Stimulated activated effector memory CD8-positive, alpha-beta T cell treated with anti-CD3 and anti-CD28 coated beads, Interleukin-12 subunit alpha, Interleukin-12 subunit beta, amount 100 ng/mL, for 72 hours (primary cell): Measurements from ENCODE around the gene SP6.

Source experiments
- ATAC-seq: fragments of 150-1000 bp; cut with Tn5 transposase; 2 replicates; pipeline ENCODE4 v1.10.0; 2021
- DNase-seq, 2 donors: peaks; one replicate each; pipeline ENCODE4 v3.0.0; 2021 to 2022; ENCODE audit warnings: low spot score in 2 of 2
- H3K27ac Mint-ChIP-seq: one replicate; pipeline ENCODE4 v1.8.0; 2022; ENCODE audit warnings: mild to moderate bottlenecking, mixed read lengths
- H3K36me3 Mint-ChIP-seq: one replicate; pipeline ENCODE4 v1.8.0; 2022; ENCODE audit warnings: mild to moderate bottlenecking, mixed read lengths
- H3K4me1 Mint-ChIP-seq: one replicate; pipeline ENCODE4 v1.8.0; 2022; ENCODE audit warnings: mixed read lengths
- H3K4me3 Mint-ChIP-seq: one replicate; pipeline ENCODE4 v1.8.0; 2022; ENCODE audit warnings: mild to moderate bottlenecking, mixed read lengths
- H3K9me3 Mint-ChIP-seq: one replicate; pipeline ENCODE4 v1.8.0; 2022; ENCODE audit warnings: mixed read lengths

Gene SP6

GRCh38 chr17:47870056-47870455 lies 19.1 kb upstream of the SP6 start:
- Mint-ChIP-seq H3K27ac (no peak overlapping the region), H3K4me3 (no peak overlapping the region), H3K36me3 (no peaks in the 10 kb centered on the region), H3K4me1 (no peaks in the 10 kb centered on the region), H3K9me3 (no peaks in the 10 kb centered on the region)
- ATAC-seq (no peak), DNase-seq (no peak)

- H3K4me1 Mint-ChIP-seq = peaks cover 5% of the 10 kb centered on the region
- H3K36me3 Mint-ChIP-seq = no peaks in the 10 kb centered on the region
- H3K27ac Mint-ChIP-seq = no peak overlapping the region
- no peak overlapping the region for H3K4me3 Mint-ChIP-seq
- ATAC-seq = no peak
- H3K9me3 Mint-ChIP-seq = no peaks in the 10 kb centered on the region
- no peak for DNase-seq
Observed at GRCh38 chr17:47869114-47869513, 18.2 kb upstream of the SP6 start.

GRCh38 chr17:47867813-47868533 lies 17.0 kb upstream of the SP6 start:
- ATAC-seq = peak; percentile 31
- Mint-ChIP-seq H3K27ac (no peak overlapping the region), H3K9me3 (no peaks in the 10 kb centered on the region), H3K36me3 (no peaks in the 10 kb centered on the region), H3K4me1 (peaks cover 8% of the 10 kb centered on the region), H3K4me3 (no peak overlapping the region)
- DNase-seq = no peak

GRCh38 chr17:47866941-47867340 lies 16.0 kb upstream of the SP6 start:
- Mint-ChIP-seq H3K9me3 (no peaks in the 10 kb centered on the region), H3K27ac (no peak overlapping the region), H3K36me3 (no peaks in the 10 kb centered on the region), H3K4me3 (no peak overlapping the region), H3K4me1 (peaks cover 9% of the 10 kb centered on the region)
- ATAC-seq = no peak
- DNase-seq = no peak

GRCh38 chr17:47864791-47865216 lies 13.8 kb upstream of the SP6 start:
- DNase-seq (no peak), ATAC-seq (no peak)
- no peaks in the 10 kb centered on the region for H3K36me3 Mint-ChIP-seq
- peaks cover 9% of the 10 kb centered on the region for H3K4me1 Mint-ChIP-seq
- no peaks in the 10 kb centered on the region for H3K9me3 Mint-ChIP-seq
- H3K27ac Mint-ChIP-seq = no peak overlapping the region
- no peak overlapping the region for H3K4me3 Mint-ChIP-seq

- H3K9me3 Mint-ChIP-seq = no peaks in the 10 kb centered on the region
- H3K27ac Mint-ChIP-seq = no peak overlapping the region
- ATAC-seq = peak; percentile 49
- DNase-seq = no peak
- no peaks in the 10 kb centered on the region for H3K36me3 Mint-ChIP-seq
- H3K4me1 Mint-ChIP-seq = peaks cover 9% of the 10 kb centered on the region
- H3K4me3 Mint-ChIP-seq = no peak overlapping the region
Observed at GRCh38 chr17:47862621-47863440, 11.9 kb upstream of the SP6 start.

GRCh38 chr17:47860386-47860785 lies 9.4 kb upstream of the SP6 start:
- no peak for ATAC-seq
- H3K4me1 Mint-ChIP-seq = peaks cover 9% of the 10 kb centered on the region
- DNase-seq = no peak
- H3K36me3 Mint-ChIP-seq = no peaks in the 10 kb centered on the region
- no peaks in the 10 kb centered on the region for H3K9me3 Mint-ChIP-seq
- H3K27ac Mint-ChIP-seq = no peak overlapping the region
- no peak overlapping the region for H3K4me3 Mint-ChIP-seq

- Mint-ChIP-seq H3K4me3 (no peak overlapping the region), H3K27ac (no peak overlapping the region), H3K36me3 (no peaks in the 10 kb centered on the region), H3K9me3 (no peaks in the 10 kb centered on the region), H3K4me1 (no peaks in the 10 kb centered on the region)
- DNase-seq (no peak), ATAC-seq (no peak)
Observed at GRCh38 chr17:47857551-47858455, 6.8 kb upstream of the SP6 start.

GRCh38 chr17:47856830-47857229 lies 5.9 kb upstream of the SP6 start:
- DNase-seq (no peak), ATAC-seq (no peak)
- Mint-ChIP-seq H3K4me3 (no peak overlapping the region), H3K36me3 (no peaks in the 10 kb centered on the region), H3K4me1 (peaks cover 9% of the 10 kb centered on the region), H3K27ac (no peak overlapping the region), H3K9me3 (no peaks in the 10 kb centered on the region)

- Mint-ChIP-seq H3K27ac (no peak overlapping the region), H3K36me3 (no peaks in the 10 kb centered on the region), H3K4me3 (no peak overlapping the region), H3K9me3 (no peaks in the 10 kb centered on the region), H3K4me1 (peaks cover 13% of the 10 kb centered on the region)
- DNase-seq (no peak), ATAC-seq (no peak)
Observed at GRCh38 chr17:47855737-47856136, 4.8 kb upstream of the SP6 start.

GRCh38 chr17:47853616-47854015 lies 2.7 kb upstream of the SP6 start:
- no peak overlapping the region for H3K27ac Mint-ChIP-seq
- DNase-seq = no peak
- no peaks in the 10 kb centered on the region for H3K36me3 Mint-ChIP-seq
- H3K4me1 Mint-ChIP-seq = peaks cover 19% of the 10 kb centered on the region
- no peak for ATAC-seq
- H3K9me3 Mint-ChIP-seq = no peaks in the 10 kb centered on the region
- H3K4me3 Mint-ChIP-seq = no peak overlapping the region

GRCh38 chr17:47852113-47852949 lies 1.4 kb upstream of the SP6 start:
- DNase-seq (no peak), ATAC-seq (no peak)
- H3K36me3 Mint-ChIP-seq = no peaks in the 10 kb centered on the region
- H3K27ac Mint-ChIP-seq = no peak overlapping the region
- H3K4me1 Mint-ChIP-seq = peaks cover 19% of the 10 kb centered on the region
- H3K4me3 Mint-ChIP-seq = peak overlapping the region; percentile 67
- no peaks in the 10 kb centered on the region for H3K9me3 Mint-ChIP-seq

GRCh38 chr17:47851764-47852112 lies 775 bp upstream of the SP6 start:
- Mint-ChIP-seq H3K27ac (no peak overlapping the region), H3K36me3 (no peaks in the 10 kb centered on the region), H3K4me1 (peaks cover 25% of the 10 kb centered on the region), H3K9me3 (no peaks in the 10 kb centered on the region), H3K4me3 (peak overlapping the region; percentile 67)
- ATAC-seq (no peak), DNase-seq (no peak)

- Mint-ChIP-seq H3K4me3 (peak overlapping the region; percentile 67), H3K9me3 (no peaks in the 10 kb centered on the region), H3K27ac (no peak overlapping the region), H3K4me1 (peaks cover 26% of the 10 kb centered on the region), H3K36me3 (no peaks in the 10 kb centered on the region)
- no peak for ATAC-seq
- no peak for DNase-seq
Observed at GRCh38 chr17:47850373-47850691, 631 bp downstream of the SP6 start.

GRCh38 chr17:47848198-47848513 lies 2.8 kb downstream of the SP6 start:
- ATAC-seq = no peak
- no peak overlapping the region for H3K27ac Mint-ChIP-seq
- H3K9me3 Mint-ChIP-seq = no peaks in the 10 kb centered on the region
- no peak overlapping the region for H3K4me3 Mint-ChIP-seq
- H3K36me3 Mint-ChIP-seq = no peaks in the 10 kb centered on the region
- DNase-seq = no peak
- H3K4me1 Mint-ChIP-seq = peaks cover 26% of the 10 kb centered on the region
